GM18508 (cell line): Measurements from ENCODE around the gene PTAR1.

Experiments used
- ATAC-seq: cut with Tn5 transposase; IDR thresholded peaks from one replicate; pipeline ENCODE4 v1.9.1; 2021; ENCODE audit warnings: moderate number of reproducible peaks; ENCODE audit not compliant: insufficient read depth, unreplicated experiment

Gene PTAR1

GRCh38 chr9:69753830-69754229 lies 6.0 kb downstream of the PTAR1 start:
- ATAC-seq = no peak

DNA sequence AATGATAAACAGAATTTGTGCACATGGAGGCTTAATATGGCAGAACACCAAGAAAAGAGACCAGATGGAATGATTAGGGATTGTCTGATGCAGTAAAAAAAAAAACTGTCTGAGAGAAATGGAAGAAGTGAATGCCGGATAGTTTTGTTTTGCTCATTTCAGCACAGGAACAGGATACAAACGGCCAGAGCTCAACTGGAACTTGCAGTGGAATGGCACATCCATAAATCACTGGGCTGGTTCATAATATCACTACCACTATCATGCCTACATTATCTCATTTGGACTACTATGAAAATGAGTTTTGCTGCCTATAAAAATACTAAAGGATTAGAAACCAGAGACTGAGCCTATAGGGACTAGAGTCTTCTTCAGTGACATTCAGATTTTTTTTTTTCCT lies 9.7 kb downstream of the PTAR1 start:
- ATAC-seq = no peak

GRCh38 chr9:69748304-69748703 lies 11.5 kb downstream of the PTAR1 start:
- ATAC-seq = no peak

DNA sequence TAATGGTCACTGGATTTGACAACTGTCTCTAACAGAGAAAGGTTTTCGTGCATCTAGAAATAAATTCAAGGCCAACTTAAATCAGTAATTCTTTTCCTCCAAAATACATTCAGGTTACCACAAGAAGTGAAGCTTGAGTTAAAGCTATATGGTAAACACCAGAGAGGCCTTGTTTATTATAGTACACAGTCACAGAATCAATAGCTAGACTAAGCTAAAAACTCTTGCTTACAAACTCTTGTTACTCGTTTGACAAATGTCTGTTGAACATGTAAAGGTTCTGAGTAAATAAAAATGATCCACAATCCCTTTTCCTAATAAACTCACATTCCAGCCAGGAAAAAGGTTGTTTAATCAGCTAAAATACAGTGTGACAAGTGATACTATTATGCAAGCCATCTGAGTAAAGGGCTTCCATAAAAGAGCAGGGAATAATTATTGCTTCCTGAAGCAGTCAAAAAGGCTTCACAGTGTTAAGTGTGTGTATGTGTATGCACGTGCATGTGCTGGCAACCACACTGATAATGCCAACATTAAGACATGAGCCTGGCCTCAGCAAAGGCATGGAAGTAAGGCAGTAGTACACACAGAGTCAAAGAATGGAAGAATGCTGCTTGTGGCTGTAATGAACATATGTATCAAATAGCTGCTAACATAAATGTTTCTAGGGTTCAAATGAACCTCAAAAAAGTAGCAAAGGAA lies 12.8 kb downstream of the PTAR1 start:
- no peak for ATAC-seq

DNA sequence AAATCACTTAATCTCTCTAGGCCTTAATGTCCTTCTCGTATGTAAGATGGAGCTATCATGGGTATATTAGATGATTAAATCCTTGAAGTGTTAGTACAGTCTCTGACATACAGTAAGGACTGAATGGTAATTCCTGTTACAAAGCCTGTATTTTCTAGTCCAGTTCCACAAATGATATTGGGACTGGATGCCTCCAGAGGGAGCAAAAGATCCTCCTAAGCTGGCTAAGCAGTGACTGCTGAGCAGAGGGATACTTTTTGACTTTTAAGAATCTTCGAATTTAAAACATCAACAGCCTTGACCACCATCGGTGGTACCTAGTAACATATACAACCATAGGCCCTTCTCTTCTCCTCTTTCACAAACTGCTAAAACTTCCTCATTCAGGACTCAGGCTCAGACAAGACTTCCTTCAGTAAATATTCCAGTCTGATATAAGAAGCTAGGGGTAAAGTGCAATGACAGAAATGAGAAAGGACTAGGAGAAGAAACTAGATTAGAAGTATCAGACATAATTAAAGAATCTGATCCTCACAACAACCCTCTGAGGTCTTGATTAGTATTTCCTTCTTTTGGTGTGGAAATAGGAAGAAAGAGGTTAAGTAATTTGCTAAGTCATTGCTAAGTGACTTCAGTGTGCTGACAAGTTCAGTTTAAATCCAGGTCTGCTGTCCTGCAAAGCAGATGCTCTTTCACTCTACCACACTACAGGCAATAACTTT lies 13.9 kb downstream of the PTAR1 start:
- ATAC-seq = no peak

GRCh38 chr9:69744688-69745380 lies 15.0 kb downstream of the PTAR1 start:
- no peak for ATAC-seq

- ATAC-seq = no peak
Measured at GRCh38 chr9:69743930-69744329, 15.9 kb downstream of the PTAR1 start.

- ATAC-seq = no peak
Measured at GRCh38 chr9:69740872-69741505, 18.8 kb downstream of the PTAR1 start.

DNA sequence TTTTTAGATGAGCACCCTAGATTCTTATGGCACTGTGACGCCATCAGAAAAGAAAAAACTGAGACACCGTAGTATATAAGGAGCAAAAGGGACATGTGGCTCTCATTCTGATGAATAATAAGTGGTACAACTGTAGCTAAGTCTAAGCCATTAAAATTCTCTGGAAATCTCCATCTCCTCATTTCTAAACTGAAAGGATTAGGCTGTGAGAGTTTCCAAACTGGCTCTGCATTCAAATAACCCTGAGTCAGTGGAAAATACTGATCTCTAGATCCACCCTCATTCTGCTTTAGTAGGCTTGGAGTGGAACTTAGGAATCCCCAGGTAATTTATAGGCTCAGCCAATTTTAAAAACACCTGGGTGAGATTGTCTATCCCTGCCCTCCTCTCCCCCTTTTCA lies 28.5 kb downstream of the PTAR1 start:
- ATAC-seq = no peak

- no peak for ATAC-seq
Measured at GRCh38 chr9:69719983-69720382, 39.8 kb downstream of the PTAR1 start.

GRCh38 chr9:69719367-69719766 lies 40.4 kb downstream of the PTAR1 start:
- no peak for ATAC-seq

DNA sequence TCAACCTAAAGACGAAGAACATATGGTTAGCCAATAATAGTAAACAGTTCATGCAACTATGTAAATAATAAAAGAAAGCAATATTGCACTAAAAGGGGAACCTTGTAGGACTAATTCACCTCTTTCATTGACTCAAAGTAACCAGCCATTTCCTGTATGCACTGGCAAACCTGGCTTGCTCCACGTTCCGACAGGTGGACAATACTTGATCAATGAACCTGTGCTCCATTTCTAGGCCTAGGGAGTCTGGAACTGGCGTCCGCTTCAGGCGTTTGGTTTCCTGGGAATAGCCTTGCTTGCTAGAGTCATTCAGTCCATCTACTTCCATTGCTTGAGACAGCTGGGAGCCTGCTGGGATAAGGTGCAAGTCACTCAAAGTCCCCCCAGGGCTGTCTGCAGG lies 41.6 kb downstream of the PTAR1 start:
- no peak for ATAC-seq

DNA sequence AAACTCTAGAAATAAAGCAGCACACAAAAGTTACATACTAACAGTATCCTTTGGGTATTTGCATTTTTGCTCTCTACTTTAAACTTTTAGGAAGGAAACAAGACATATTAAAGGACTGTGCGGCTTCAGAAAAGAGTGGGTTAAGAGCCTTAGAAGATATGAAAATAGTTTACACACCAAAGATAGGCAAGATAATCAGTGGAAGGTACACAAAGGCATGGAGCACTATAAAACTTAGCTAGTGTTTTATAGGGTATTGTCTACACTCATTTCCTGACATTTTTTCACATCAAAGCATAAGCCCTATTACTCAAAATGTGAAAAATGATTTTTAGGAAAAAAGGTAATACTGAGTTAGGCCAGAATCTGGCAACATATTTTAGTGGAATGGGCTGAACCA lies 44.0 kb downstream of the PTAR1 start:
- no peak for ATAC-seq

- ATAC-seq = no peak
Measured at GRCh38 chr9:69715096-69715495, 44.7 kb downstream of the PTAR1 start.

DNA sequence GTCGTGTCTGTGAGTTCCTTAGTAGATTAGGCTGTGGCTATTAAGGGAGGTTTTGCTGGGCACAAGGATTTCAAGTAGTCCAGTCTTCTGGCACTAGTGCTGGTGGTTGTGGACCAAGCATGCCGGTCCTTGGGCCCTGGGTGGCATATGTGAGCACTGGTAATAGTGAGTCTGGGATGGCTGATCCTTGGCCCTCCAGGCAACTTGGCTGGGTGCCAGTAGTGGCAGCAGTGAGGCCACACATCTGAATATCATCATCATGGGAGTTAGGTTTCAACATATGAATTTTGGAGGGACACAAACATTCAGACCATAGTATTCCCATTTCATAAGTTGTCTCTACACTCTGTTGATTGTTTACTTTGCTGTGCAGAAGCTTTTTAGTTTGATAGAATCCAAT lies 62.3 kb downstream of the PTAR1 start:
- no peak for ATAC-seq

- no peak for ATAC-seq
Measured at GRCh38 chr9:69696802-69697201, 63.0 kb downstream of the PTAR1 start.

DNA sequence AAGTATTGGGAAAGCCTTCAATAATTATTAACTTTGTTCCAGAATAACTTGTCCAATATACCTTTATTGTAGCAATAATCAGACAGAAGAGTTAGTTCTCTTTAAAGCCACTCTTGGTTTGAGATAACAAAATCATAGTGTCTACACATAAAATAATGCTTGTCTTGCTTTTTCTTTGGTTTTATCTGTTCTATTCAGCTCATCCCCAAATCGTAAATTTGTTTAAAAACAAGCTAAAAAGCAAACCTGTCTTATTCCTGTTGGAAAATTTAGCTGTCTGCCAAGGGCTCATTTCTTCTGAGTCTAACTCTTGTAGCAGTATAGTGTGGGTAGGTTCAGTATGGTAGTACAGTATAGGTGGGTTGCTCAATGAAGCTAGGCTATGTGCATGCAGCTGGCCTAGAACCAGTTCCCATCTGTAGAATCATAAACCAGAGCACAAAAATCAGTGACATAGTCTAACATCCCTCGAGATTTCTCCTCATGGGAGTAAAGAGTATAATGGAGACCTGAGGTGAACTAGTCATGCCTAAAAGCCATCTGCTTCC lies 69.7 kb downstream of the PTAR1 start:
- ATAC-seq = no peak

- ATAC-seq = no peak
Measured at GRCh38 chr9:69683927-69684326, 75.9 kb downstream of the PTAR1 start.

DNA sequence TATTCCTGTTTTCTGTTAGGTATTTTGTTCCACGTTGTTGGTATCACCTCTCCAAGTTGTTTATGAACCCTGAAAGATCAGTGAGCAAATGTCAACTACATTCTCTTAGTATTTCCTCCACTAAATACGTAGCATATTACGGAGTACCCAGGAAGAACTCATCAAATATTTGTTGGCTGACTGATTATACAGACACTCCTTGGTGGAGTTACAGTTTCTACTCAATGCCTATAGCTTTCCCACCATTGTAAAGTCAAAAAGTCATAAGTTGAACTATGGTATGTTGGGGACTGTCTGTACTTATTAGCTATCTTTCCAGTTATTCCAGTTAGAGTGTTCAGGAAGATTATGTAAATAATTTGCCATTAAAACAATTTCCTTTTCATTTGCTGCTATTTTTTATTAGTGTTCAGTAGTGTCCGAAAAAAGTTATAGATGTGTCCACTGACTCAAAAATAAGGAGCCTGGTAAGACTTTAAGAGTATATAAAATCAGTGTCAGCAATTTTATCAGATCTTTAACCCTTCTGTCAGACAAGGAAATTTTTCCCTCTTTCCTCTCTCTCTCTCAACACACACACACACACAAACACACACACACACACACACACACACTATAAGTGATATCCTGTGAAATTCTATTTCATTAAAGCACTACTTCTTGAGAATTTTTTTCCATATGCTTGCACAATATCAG lies 80.8 kb downstream of the PTAR1 start:
- ATAC-seq = no peak

DNA sequence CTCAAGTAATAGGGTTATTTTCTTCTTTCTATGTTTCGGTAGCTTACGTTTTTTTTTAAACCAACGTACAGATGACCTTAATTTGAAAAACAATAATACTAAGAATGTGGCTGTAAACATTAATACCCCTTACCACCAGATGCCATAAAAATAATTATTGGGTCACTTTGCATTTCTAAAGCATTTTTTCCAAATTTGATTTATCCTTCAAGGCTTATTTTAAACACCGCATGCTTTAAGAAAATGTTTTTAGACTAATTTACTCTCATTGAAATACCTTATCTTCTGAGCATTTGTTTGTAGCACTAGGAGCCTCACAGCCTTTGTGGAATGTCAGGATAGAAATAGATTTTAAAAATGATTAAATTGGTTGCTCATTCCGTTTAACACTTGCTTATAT lies 81.9 kb downstream of the PTAR1 start:
- no peak for ATAC-seq
